ENCODE results near the gene ANO10. TPM values are rescaled to one million over a fixed set of nuclear protein-coding genes. Genes with fewer than 3 reads are reported as not detected.

Gene ANO10
- total RNA-seq, 1 experiment from 2014 or later = 9.7 TPM

DNA sequence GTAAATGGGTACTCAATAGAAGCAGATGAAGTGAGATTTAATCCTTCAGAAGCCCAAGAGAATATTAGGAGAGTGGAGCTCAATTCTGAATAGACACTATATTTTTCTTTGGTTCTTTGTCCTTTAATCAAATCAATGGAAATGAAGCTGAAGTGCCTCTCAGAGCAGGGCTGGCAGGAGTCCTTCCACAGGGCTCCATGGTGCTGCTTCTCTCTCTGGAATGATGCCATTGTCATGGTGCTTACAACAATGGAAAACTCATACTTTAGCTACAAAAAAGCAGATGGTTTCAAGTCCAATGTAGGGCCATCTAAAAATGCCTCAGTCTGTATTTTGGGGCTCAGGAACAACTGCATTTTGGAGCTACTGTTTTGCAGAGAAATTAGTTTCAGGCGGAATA lies 210.4 kb downstream of the ANO10 start:
- intact Hi-C loops (cut with micrococcal nuclease; ENCODE audit: unreplicated experiment) = no loop called here
- DNase-seq (ENCODE audit: low spot score) = no peak
- CTCF ChIA-PET = no interaction called here
- Histone ChIP-seq H3K4me1 (ENCODE audit: insufficient read depth, low read length, poor library complexity, severe bottlenecking) (no peaks in the 10 kb centered on the region), H3K27me3 (replicated peaks; ENCODE audit: insufficient read depth, low read depth, low read length, poor library complexity) (no peaks in the 10 kb centered on the region), H3K36me3 (ENCODE audit: insufficient read depth, low read length, poor library complexity, severe bottlenecking) (no peaks in the 10 kb centered on the region), H3K9me3 (ENCODE audit: low read depth, low read length, poor library complexity, severe bottlenecking) (no peaks in the 10 kb centered on the region), H3K4me3 (ENCODE audit: low read depth, low read length, poor library complexity, severe bottlenecking) (no peak overlapping the region), H3K27ac (ENCODE audit: low read depth, low read length, poor library complexity, severe bottlenecking) (no peak overlapping the region)
- no TSS peak for BruUV-seq (replicated peaks)
- TF ChIP-seq, protein P1, sequence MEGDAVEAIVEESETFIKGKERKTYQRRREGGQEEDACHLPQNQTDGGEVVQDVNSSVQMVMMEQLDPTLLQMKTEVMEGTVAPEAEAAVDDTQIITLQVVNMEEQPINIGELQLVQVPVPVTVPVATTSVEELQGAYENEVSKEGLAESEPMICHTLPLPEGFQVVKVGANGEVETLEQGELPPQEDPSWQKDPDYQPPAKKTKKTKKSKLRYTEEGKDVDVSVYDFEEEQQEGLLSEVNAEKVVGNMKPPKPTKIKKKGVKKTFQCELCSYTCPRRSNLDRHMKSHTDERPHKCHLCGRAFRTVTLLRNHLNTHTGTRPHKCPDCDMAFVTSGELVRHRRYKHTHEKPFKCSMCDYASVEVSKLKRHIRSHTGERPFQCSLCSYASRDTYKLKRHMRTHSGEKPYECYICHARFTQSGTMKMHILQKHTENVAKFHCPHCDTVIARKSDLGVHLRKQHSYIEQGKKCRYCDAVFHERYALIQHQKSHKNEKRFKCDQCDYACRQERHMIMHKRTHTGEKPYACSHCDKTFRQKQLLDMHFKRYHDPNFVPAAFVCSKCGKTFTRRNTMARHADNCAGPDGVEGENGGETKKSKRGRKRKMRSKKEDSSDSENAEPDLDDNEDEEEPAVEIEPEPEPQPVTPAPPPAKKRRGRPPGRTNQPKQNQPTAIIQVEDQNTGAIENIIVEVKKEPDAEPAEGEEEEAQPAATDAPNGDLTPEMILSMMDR (conservative IDR thresholded peaks at IDR 0.05; ENCODE audit: low read depth, low read length) = no peak
- no peak for TF ChIP-seq EZH2 (IDR thresholded peaks at IDR 0.05; ENCODE audit: borderline replicate concordance, low read depth, low read length, poor library complexity, severe bottlenecking)
- POLR2A ChIA-PET (ENCODE audit: low non-redundant PET) = interaction anchor here (0.5 kb wide), 1 partner anchor 34 kb away, joined by 3 read pairs; no protein-coding TSS in a partner anchor

DNA sequence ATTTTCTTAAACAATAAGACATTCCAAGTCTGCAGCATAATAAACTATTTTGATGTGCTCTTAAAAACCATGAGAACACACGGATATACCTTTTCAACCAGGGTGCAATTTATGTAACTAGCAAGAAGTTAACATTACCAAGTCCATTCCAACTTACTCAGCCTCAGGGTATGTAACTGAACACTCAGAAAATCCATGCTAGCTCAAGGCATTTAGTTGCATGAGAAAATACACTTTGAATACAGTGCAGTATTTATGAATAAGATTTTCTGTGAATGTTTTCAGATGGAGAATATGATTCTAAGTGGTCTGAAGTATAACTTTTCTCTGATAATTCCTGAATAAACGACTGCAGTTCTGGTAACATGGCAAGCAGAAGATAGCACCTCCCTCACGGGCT lies 211.2 kb downstream of the ANO10 start:
- TF ChIP-seq EZH2 (IDR thresholded peaks at IDR 0.05; ENCODE audit: borderline replicate concordance, low read depth, low read length, poor library complexity, severe bottlenecking) = no peak
- TF ChIP-seq, protein P1 (conservative IDR thresholded peaks at IDR 0.05; ENCODE audit: low read depth, low read length) = no peak
- H3K4me1 ChIP-seq (ENCODE audit: insufficient read depth, low read length, poor library complexity, severe bottlenecking) = no peaks in the 10 kb centered on the region
- H3K27me3 ChIP-seq (replicated peaks; ENCODE audit: insufficient read depth, low read depth, low read length, poor library complexity) = no peaks in the 10 kb centered on the region
- CTCF ChIA-PET = no interaction called here
- H3K36me3 ChIP-seq (ENCODE audit: insufficient read depth, low read length, poor library complexity, severe bottlenecking) = no peaks in the 10 kb centered on the region
- no peak overlapping the region for H3K4me3 ChIP-seq (ENCODE audit: low read depth, low read length, poor library complexity, severe bottlenecking)
- intact Hi-C loops (cut with micrococcal nuclease; ENCODE audit: unreplicated experiment) = no loop called here
- no peak for DNase-seq (ENCODE audit: low spot score)
- POLR2A ChIA-PET (ENCODE audit: low non-redundant PET) = no interaction called here
- no peaks in the 10 kb centered on the region for H3K9me3 ChIP-seq (ENCODE audit: low read depth, low read length, poor library complexity, severe bottlenecking)
- no peak overlapping the region for H3K27ac ChIP-seq (ENCODE audit: low read depth, low read length, poor library complexity, severe bottlenecking)
- BruUV-seq (replicated peaks) = no TSS peak

DNA sequence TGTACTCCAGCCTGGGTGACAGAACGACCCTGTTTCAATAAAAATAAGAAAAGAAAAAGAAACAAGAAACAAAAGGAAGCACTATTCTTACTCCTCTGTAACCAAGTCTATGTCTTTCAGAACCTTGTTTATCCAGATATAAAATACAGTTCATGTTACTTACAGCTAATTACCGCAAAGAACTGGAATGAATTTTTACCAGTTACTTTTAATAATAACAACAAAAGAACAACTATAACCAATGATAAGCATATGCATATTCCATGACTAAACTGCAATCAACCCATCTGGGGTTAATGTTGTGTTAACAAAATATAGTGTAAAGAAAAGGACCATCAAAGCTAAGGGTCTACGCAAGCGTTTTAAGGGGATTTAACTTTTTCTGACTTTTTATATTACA lies 212.3 kb downstream of the ANO10 start:
- intact Hi-C loops (cut with micrococcal nuclease; ENCODE audit: unreplicated experiment) = no loop called here
- H3K36me3 ChIP-seq (ENCODE audit: insufficient read depth, low read length, poor library complexity, severe bottlenecking) = no peaks in the 10 kb centered on the region
- no peak for DNase-seq (ENCODE audit: low spot score)
- H3K9me3 ChIP-seq (ENCODE audit: low read depth, low read length, poor library complexity, severe bottlenecking) = no peaks in the 10 kb centered on the region
- no peaks in the 10 kb centered on the region for H3K4me1 ChIP-seq (ENCODE audit: insufficient read depth, low read length, poor library complexity, severe bottlenecking)
- POLR2A ChIA-PET (ENCODE audit: low non-redundant PET) = no interaction called here
- no TSS peak for BruUV-seq (replicated peaks)
- no peak for TF ChIP-seq EZH2 (IDR thresholded peaks at IDR 0.05; ENCODE audit: borderline replicate concordance, low read depth, low read length, poor library complexity, severe bottlenecking)
- TF ChIP-seq, protein P1 (conservative IDR thresholded peaks at IDR 0.05; ENCODE audit: low read depth, low read length) = no peak
- no peak overlapping the region for H3K27ac ChIP-seq (ENCODE audit: low read depth, low read length, poor library complexity, severe bottlenecking)
- CTCF ChIA-PET = no interaction called here
- H3K4me3 ChIP-seq (ENCODE audit: low read depth, low read length, poor library complexity, severe bottlenecking) = no peak overlapping the region
- no peaks in the 10 kb centered on the region for H3K27me3 ChIP-seq (replicated peaks; ENCODE audit: insufficient read depth, low read depth, low read length, poor library complexity)
